ENCODE results near the gene ATP13A3. TPM values are rescaled to one million over a fixed set of nuclear protein-coding genes. Genes with fewer than 3 reads are reported as not detected.
"Not testable (repeated sequence)": the region's sequence is repeated elsewhere in the genome, so short reads cannot be mapped to it uniquely, and the experiment has no call there.

The ATP13A3 gene
- total and polyA plus RNA-seq, 2 experiments from 2014 or later, result 51.8 to 293 TPM

DNA sequence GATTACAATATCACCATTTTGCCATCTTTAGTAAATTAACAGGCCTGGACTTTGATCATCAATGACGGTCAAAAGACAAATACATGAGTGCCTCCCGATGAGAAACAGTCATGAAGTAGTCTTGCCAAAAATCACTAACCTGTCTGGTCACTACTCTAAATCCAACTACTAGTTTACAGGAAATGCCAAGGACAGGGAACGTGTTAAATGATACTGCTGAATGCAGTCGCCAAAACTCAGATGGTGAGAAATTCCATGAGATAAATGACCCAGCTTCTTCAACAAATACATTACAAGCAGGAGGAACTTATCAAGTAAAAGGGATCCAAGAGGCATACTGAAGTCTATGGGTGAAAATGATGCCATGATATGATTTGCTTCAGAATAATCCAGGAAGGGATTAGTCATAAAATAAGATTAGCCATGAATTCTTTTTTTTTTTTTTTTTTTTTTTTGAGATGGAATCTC lies 35.8 kb upstream of the ATP13A3 start:
- peak in 1 of 2 donors; percentile 76 for DNase-seq (ENCODE audit: low read depth in 1 of 2, low spot score in 1 of 2)
- no peaks in the 10 kb centered on the region for H3K9me3 ChIP-seq (ENCODE audit: low read depth)
- no peak overlapping the region for H3K4me3 ChIP-seq
- no peaks in the 10 kb centered on the region for H3K4me1 ChIP-seq (ENCODE audit: low read depth)
- H3K27me3 ChIP-seq, result no peaks in the 10 kb centered on the region
- no peaks in the 10 kb centered on the region for H3K36me3 ChIP-seq
- TF ChIP-seq, protein P1, sequence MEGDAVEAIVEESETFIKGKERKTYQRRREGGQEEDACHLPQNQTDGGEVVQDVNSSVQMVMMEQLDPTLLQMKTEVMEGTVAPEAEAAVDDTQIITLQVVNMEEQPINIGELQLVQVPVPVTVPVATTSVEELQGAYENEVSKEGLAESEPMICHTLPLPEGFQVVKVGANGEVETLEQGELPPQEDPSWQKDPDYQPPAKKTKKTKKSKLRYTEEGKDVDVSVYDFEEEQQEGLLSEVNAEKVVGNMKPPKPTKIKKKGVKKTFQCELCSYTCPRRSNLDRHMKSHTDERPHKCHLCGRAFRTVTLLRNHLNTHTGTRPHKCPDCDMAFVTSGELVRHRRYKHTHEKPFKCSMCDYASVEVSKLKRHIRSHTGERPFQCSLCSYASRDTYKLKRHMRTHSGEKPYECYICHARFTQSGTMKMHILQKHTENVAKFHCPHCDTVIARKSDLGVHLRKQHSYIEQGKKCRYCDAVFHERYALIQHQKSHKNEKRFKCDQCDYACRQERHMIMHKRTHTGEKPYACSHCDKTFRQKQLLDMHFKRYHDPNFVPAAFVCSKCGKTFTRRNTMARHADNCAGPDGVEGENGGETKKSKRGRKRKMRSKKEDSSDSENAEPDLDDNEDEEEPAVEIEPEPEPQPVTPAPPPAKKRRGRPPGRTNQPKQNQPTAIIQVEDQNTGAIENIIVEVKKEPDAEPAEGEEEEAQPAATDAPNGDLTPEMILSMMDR (IDR thresholded peaks at IDR 0.05; ENCODE audit: low read depth, low read length), result no peak
- no peak overlapping the region for H3K27ac ChIP-seq

DNA sequence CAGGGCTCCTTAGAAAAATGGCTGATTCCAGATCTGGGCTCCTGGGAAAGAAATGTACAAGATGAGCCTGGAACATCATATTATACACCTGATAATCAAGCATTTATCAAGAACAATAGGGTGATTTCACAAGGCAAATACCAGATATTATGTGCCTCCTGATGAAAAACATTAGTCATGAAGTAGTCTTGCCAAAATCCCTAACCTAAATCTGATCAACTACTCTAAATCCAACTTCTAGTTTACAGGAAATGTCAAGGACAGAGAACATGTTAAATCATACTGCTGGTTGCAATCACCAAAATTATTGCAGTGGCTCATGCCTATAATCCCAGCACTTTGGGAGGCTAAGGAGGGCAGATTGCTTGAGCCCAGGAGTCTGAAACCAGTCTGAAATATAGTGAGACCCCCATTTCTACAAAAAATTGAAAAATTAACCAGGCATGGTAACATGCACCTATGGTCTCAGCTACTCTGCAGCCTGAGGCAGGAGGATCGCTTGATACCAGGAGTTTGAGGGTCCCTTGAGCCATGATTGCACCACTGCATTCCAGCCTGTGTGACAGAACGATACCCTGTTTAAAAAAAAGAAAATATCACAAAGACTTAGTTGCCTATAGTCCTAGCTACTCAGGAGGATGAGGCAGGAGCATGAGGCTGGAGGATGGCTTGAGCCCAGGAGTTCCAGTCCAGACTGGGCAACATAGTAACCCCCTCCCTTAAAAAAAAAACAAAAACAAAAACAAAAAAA lies 34.9 kb upstream of the ATP13A3 start:
- Histone ChIP-seq H3K4me3 (no peak overlapping the region), H3K36me3 (no peaks in the 10 kb centered on the region), H3K27ac (no peak overlapping the region), H3K27me3 (no peaks in the 10 kb centered on the region), H3K9me3 (ENCODE audit: low read depth) (no peaks in the 10 kb centered on the region), H3K4me1 (ENCODE audit: low read depth) (no peaks in the 10 kb centered on the region)
- TF ChIP-seq, protein P1 (IDR thresholded peaks at IDR 0.05; ENCODE audit: low read depth, low read length), result no peak
- DNase-seq (ENCODE audit: low read depth in 1 of 2, low spot score in 1 of 2), result peak in 1 of 2 donors; percentile 86

DNA sequence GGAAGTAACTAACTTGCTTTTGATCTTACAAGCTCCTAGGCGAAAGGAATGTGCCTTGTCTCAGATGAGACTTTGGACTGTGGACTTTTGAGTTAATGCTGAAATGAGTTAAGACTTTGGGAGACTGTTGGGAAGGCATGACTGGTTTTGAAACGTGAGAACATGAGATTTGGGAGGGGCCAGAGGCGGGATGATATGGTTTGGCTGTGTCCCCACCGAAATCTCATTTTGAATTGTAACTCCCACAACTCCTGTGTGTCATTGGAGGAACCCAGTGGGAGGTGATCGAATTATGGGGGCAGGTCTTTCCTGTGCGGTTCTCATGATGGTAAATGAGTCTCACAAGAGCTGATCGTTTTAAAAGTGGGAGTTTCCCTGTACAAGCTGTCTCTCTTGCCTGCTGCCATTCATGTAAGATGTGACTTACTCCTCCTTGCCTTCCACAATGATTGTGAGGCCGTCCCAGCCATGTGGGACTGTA lies 33.9 kb upstream of the ATP13A3 start:
- H3K27me3 ChIP-seq; H3K4me1 ChIP-seq (ENCODE audit: low read depth); H3K4me3 ChIP-seq; H3K27ac ChIP-seq; H3K9me3 ChIP-seq (ENCODE audit: low read depth); H3K36me3 ChIP-seq: not testable (repeated sequence)
- peak in 1 of 2 donors; percentile 84 for DNase-seq (ENCODE audit: low read depth in 1 of 2, low spot score in 1 of 2)

DNA sequence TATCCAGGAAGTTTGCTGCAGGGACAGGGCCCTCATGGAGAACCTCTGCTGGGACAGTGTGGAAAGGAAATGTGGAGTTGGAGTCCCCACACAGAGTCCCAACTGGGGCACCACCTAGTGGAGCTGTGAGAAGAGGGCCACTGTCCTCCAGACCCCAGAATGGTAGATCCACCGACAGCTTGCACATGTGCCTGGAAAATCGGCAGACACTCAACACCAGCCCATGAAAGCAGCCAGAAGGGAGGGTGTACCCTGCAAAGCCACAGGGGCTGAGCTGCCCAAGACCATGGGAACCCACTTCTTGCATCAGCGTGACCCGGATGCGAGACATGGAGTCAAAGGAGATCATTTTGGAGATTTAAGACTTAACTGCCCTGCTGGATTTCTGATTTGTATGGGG lies 33.4 kb upstream of the ATP13A3 start:
- not testable (repeated sequence) for H3K36me3 ChIP-seq; H3K27ac ChIP-seq; H3K4me3 ChIP-seq; H3K9me3 ChIP-seq (ENCODE audit: low read depth); H3K4me1 ChIP-seq (ENCODE audit: low read depth); DNase-seq (ENCODE audit: low read depth in 1 of 2, low spot score in 1 of 2); H3K27me3 ChIP-seq

DNA sequence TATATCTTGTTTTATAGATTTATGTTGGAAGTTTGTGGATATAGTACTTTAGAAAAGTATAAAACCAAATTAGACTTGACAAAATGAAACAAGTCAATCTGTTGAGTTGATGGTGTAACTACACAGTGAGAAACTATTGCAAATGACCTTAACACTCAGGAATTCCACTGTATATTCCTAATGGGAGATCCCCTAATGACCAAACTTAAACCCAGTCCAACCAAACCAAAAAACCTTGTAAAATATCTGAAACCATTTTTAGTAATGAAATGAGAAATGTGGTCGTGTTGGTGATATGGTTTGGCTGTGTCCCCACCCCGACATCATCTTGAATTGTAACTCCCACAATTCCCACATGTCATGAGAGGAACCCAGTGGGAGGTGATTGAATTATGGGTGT lies 31.9 kb upstream of the ATP13A3 start:
- H3K4me3 ChIP-seq, result no peak overlapping the region
- no peaks in the 10 kb centered on the region for H3K27me3 ChIP-seq
- H3K9me3 ChIP-seq (ENCODE audit: low read depth), result no peaks in the 10 kb centered on the region
- no peak overlapping the region for H3K27ac ChIP-seq
- DNase-seq (ENCODE audit: low read depth in 1 of 2, low spot score in 1 of 2), result peak in 1 of 2 donors; percentile 62
- H3K36me3 ChIP-seq, result no peaks in the 10 kb centered on the region
- H3K4me1 ChIP-seq (ENCODE audit: low read depth), result no peaks in the 10 kb centered on the region
- TF ChIP-seq, protein P1 (IDR thresholded peaks at IDR 0.05; ENCODE audit: low read depth, low read length), result no peak

DNA sequence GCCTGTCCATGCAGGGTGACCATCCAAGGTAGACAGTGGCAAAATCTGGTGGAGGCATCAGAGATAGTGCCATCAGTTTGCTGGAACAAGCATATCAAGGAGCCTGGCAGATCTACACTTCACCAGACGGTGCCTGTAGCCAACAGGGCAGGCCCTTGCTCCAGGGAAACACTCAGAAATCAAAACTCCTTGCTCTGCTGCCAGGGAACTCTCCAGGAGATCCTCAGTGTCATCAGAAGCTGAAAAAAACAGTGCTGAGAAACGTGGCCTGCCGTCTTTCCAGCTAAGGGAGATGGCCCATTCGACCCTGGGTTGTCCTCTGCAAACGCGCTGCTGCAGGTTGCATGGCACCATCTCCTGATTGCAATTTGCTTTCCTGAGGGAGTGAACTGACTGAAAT lies 30.5 kb upstream of the ATP13A3 start:
- H3K36me3 ChIP-seq, result no peaks in the 10 kb centered on the region
- TF ChIP-seq, protein P1 (IDR thresholded peaks at IDR 0.05; ENCODE audit: low read depth, low read length), result no peak
- no peak for DNase-seq (ENCODE audit: low read depth in 1 of 2, low spot score in 1 of 2)
- no peaks in the 10 kb centered on the region for H3K4me1 ChIP-seq (ENCODE audit: low read depth)
- no peaks in the 10 kb centered on the region for H3K9me3 ChIP-seq (ENCODE audit: low read depth)
- H3K27ac ChIP-seq, result no peak overlapping the region
- H3K4me3 ChIP-seq, result no peak overlapping the region
- H3K27me3 ChIP-seq, result no peaks in the 10 kb centered on the region

All from cardiac muscle cell (in vitro differentiated cells and primary cell).